Sigmoid colon (tissue), 7 donors: Measurements from ENCODE around the gene HSPA8. TPM values are rescaled to one million over a fixed set of nuclear protein-coding genes. Genes with fewer than 3 reads are reported as not detected.

ENCODE experiments used
- DNase-seq: peaks from one replicate; pipeline ENCODE4 v3.0.0-alpha.2; 2019
- H3K27ac ChIP-seq, 4 donors: fragments of 200-600 bp; sonication (generic); one replicate each; pipeline ENCODE4 v1.5.1; 2016 to 2019; ENCODE audit warnings: mild to moderate bottlenecking in 1 of 4
- H3K27me3 ChIP-seq, 3 donors: fragments of 200-600 bp; sonication (generic); one replicate each; pipeline ENCODE4 v1.5.1; 2019; ENCODE audit warnings: mild to moderate bottlenecking in 1 of 3
- H3K36me3 ChIP-seq, 4 donors: fragments of 200-600 bp; sonication (generic); one replicate each; pipeline ENCODE4 v1.5.1; 2016 to 2019
- H3K4me1 ChIP-seq, 4 donors: fragments of 200-600 bp; sonication (generic); one replicate each; pipeline ENCODE4 v1.5.1; 2017 to 2019
- H3K4me3 ChIP-seq, 4 donors: fragments of 200-600 bp; sonication (generic); one replicate each; pipeline ENCODE4 v1.5.1; 2017 to 2019; ENCODE audit warnings: mild to moderate bottlenecking in 2 of 4, moderate library complexity in 1 of 4
- H3K9me3 ChIP-seq, 4 donors: fragments of 200-600 bp in 3 of 4; sonication (generic) in 3 of 4; one replicate each; pipeline versions ENCODE4 v1.5.1 to v1.6.1; 2013 to 2019
- CTCF ChIP-seq, 4 experiments: fragments of 450-650 bp in 3 of 4; fragments of 200-600 bp in 1 of 4; IDR thresholded peaks; one replicate each; pipeline ENCODE4 v1.5.1; 2016 to 2019; ENCODE audit warnings: antibody characterized with exemption in 4 of 4, mild to moderate bottlenecking in 3 of 4, moderate library complexity in 2 of 4
- EP300 ChIP-seq, 4 donors: sonication (generic); formaldehyde crosslinking; IDR thresholded peaks; one replicate each; pipeline ENCODE4 v1.6.1; 2017; ENCODE audit warnings: antibody characterized with exemption in 4 of 4
- POLR2A ChIP-seq, 2 donors: fragments of 450-650 bp; IDR thresholded peaks; one replicate each; pipeline ENCODE4 v1.6.1; 2016; ENCODE audit warnings: antibody characterized with exemption in 2 of 2, mild to moderate bottlenecking in 2 of 2, moderate library complexity in 2 of 2
- POLR2AphosphoS5 ChIP-seq, 4 donors: sonication (generic); formaldehyde crosslinking; IDR thresholded peaks; one replicate each; pipeline ENCODE4 v1.6.1; 2017; ENCODE audit warnings: antibody characterized with exemption in 4 of 4
- WGBS, 2 donors: extraction: QIAGEN DNeasy Blood & Tissue Kit; methylation state at CpG; one replicate each; pipeline ENCODE4 v1.1.7; 2013; 5-methylcytosine and 5-hydroxymethylcytosine counted together
- intact Hi-C: fragments of 100-400 bp; cut with DNase I; formaldehyde crosslinking; loops from one replicate; pipeline ENCODE4 v1.15.1; 2023
- polyA plus RNA-seq, 3 donors: library from polyadenylated mRNA; stranded (reverse); fragments of 200-250 nt; gene quantifications; one replicate each; pipeline ENCODE4 v1.2.3, GENCODE V29; 2013
- total RNA-seq, 4 donors: library from RNA; depleted of rRNA; stranded (reverse); fragments of >200 nt; gene quantifications; one replicate each; pipeline ENCODE4 v1.1.0, GENCODE V29; 2016
- donor health status: healthy with polysubstance abuse.
- donor health status: Bipolar disorder and iron deficiency.
- donor health status: healthy.

The HSPA8 gene
- total and polyA plus RNA-seq, 7 donors, result 300 to 731 (median 576) TPM

- DNase-seq, result no peak
- TF ChIP-seq CTCF (IDR thresholded peaks at IDR 0.05), result no peak
- no peak for TF ChIP-seq POLR2A (IDR thresholded peaks at IDR 0.05)
- no peak for TF ChIP-seq POLR2AphosphoS5 (IDR thresholded peaks at IDR 0.05)
- TF ChIP-seq EP300 (IDR thresholded peaks at IDR 0.05), result no peak
- Histone ChIP-seq H3K4me1 (peaks cover 0 to 22% (median 13%) of the 10 kb centered on the region in 4 donors), H3K27ac (no peak overlapping the region), H3K9me3 (no peaks in the 10 kb centered on the region), H3K36me3 (peaks cover 21 to 54% (median 23%) of the 10 kb centered on the region in 4 donors), H3K4me3 (no peak overlapping the region), H3K27me3 (no peaks in the 10 kb centered on the region)
- 83 to 92% methylated on average over 5 of the region's 5 CpGs for WGBS, 2 donors
- intact Hi-C loops, result loop anchor here (5.0 to 10.0 kb wide), 2 partner anchors 138 to 191 kb away; no protein-coding TSS in a partner anchor
These were observed 8.8 kb downstream of the HSPA8 start for GRCh38 chr11:123052901-123053721.

- no peak overlapping the region for H3K4me3 ChIP-seq
- H3K4me1 ChIP-seq, result peaks cover 0 to 11% (median 4%) of the 10 kb centered on the region in 4 donors
- no peak overlapping the region for H3K27ac ChIP-seq
- TF ChIP-seq CTCF (IDR thresholded peaks at IDR 0.05) (no peak), POLR2AphosphoS5 (IDR thresholded peaks at IDR 0.05) (no peak), POLR2A (IDR thresholded peaks at IDR 0.05) (no peak), EP300 (IDR thresholded peaks at IDR 0.05) (no peak)
- 94 to 95% methylated on average over 4 of the region's 4 CpGs for WGBS, 2 donors
- H3K36me3 ChIP-seq, result peaks cover 7 to 39% (median 8%) of the 10 kb centered on the region in 4 donors
- no peaks in the 10 kb centered on the region for H3K9me3 ChIP-seq
- no peak for DNase-seq
- H3K27me3 ChIP-seq, result no peaks in the 10 kb centered on the region
- intact Hi-C loops, result loop anchor here (5.0 to 10.0 kb wide), 2 partner anchors 137 to 189 kb away; no protein-coding TSS in a partner anchor
These were observed 10.3 kb downstream of the HSPA8 start for GRCh38 chr11:123051634-123052033.

DNA sequence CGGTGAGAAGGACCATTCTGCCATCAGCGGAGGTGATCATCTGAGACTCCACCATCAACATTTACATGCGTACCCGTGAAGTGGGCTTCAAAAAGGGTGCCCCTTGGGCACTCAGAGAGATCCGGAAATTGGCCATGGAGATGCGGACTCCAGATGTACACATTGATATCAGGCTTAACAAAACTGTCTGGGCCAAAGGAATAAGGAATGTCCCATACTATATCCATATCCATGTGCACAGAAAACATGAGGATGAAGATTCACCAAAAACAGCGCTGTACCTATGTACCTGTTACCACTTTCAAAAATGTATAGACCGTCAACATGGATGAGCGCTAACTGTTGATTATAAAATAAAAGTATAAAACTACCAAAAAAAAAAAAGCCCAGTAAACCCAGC lies 10.8 kb downstream of the HSPA8 start:
- no peaks in the 10 kb centered on the region for H3K27me3 ChIP-seq
- peaks cover 0 to 7% (median 1%) of the 10 kb centered on the region in 4 donors for H3K4me1 ChIP-seq
- H3K27ac ChIP-seq, result no peak overlapping the region
- TF ChIP-seq EP300 (IDR thresholded peaks at IDR 0.05) (no peak), CTCF (IDR thresholded peaks at IDR 0.05) (no peak), POLR2A (IDR thresholded peaks at IDR 0.05) (no peak), POLR2AphosphoS5 (IDR thresholded peaks at IDR 0.05) (no peak)
- H3K36me3 ChIP-seq, result peaks cover 2 to 34% (median 4%) of the 10 kb centered on the region in 4 donors
- H3K9me3 ChIP-seq, result no peaks in the 10 kb centered on the region
- WGBS, 2 donors, result 97% methylated on average over 9 of the region's 9 CpGs
- H3K4me3 ChIP-seq, result no peak overlapping the region
- intact Hi-C loops, result loop anchor here (5.0 to 10.0 kb wide), 2 partner anchors 136 to 189 kb away; no protein-coding TSS in a partner anchor
- no peak for DNase-seq

GRCh38 chr11:123047947-123048293 lies 14.0 kb downstream of the HSPA8 start:
- DNase-seq, result no peak
- TF ChIP-seq EP300 (IDR thresholded peaks at IDR 0.05) (no peak), CTCF (IDR thresholded peaks at IDR 0.05) (no peak), POLR2A (IDR thresholded peaks at IDR 0.05) (no peak), POLR2AphosphoS5 (IDR thresholded peaks at IDR 0.05) (no peak)
- intact Hi-C loops, result no loop called here
- Histone ChIP-seq H3K27me3 (no peaks in the 10 kb centered on the region), H3K4me3 (no peak overlapping the region), H3K36me3 (peaks cover 0 to 7% (median 0%) of the 10 kb centered on the region in 4 donors), H3K27ac (no peak overlapping the region), H3K9me3 (no peaks in the 10 kb centered on the region), H3K4me1 (no peaks in the 10 kb centered on the region)
- WGBS, 2 donors, result 92% methylated on average over 3 of the region's 3 CpGs
